Measurements from ENCODE around the gene SHROOM2.
"Not testable (repeated sequence)": the region's sequence is repeated elsewhere in the genome, so short reads cannot be mapped to it uniquely, and the experiment has no call there.

DNA sequence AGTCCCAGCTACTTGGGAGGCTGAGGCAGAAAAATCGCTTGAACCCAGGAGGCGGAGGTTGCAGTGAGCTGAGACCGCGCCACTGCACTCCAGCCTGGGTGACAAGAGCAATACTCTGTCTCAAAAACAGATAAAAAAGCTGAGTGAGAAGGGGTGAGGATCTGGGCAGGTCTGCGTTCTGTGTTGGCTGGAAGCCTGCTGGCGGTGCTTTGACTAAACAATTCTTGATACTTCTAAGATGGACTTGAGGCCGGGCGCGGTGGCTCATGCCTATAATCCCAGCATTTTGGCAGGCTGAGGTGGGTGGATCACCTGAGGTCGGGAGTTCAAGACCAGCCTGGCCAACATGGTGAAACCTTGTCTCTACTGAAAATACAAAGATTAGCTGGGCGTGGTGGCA is 72.5 kb downstream of the SHROOM2 start:
- TF ChIP-seq, protein P1, sequence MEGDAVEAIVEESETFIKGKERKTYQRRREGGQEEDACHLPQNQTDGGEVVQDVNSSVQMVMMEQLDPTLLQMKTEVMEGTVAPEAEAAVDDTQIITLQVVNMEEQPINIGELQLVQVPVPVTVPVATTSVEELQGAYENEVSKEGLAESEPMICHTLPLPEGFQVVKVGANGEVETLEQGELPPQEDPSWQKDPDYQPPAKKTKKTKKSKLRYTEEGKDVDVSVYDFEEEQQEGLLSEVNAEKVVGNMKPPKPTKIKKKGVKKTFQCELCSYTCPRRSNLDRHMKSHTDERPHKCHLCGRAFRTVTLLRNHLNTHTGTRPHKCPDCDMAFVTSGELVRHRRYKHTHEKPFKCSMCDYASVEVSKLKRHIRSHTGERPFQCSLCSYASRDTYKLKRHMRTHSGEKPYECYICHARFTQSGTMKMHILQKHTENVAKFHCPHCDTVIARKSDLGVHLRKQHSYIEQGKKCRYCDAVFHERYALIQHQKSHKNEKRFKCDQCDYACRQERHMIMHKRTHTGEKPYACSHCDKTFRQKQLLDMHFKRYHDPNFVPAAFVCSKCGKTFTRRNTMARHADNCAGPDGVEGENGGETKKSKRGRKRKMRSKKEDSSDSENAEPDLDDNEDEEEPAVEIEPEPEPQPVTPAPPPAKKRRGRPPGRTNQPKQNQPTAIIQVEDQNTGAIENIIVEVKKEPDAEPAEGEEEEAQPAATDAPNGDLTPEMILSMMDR (IDR thresholded peaks at IDR 0.05 in 2 of 3, conservative IDR thresholded peaks at IDR 0.05 in 1 of 3; ENCODE audit: borderline replicate concordance in 1 of 3, insufficient read depth in 1 of 3, low read depth in 2 of 3, low read length in 2 of 3): not testable (repeated sequence)
- TF ChIP-seq POLR2A (IDR thresholded peaks at IDR 0.05; ENCODE audit: borderline replicate concordance, extremely low read depth, insufficient read depth, insufficient read length); EZH2 (IDR thresholded peaks at IDR 0.05); POLR2AphosphoS5 (IDR thresholded peaks at IDR 0.05; ENCODE audit: low read depth, low read length); YY1 (IDR thresholded peaks at IDR 0.05; ENCODE audit: extremely low read depth, insufficient replicate concordance, low read depth, low read length); ELF1 (IDR thresholded peaks at IDR 0.05; ENCODE audit: borderline replicate concordance, low read depth); JUND (IDR thresholded peaks at IDR 0.05); EZH2phosphoT487 (IDR thresholded peaks at IDR 0.05; ENCODE audit: borderline replicate concordance); SIN3A (IDR thresholded peaks at IDR 0.05; ENCODE audit: low read depth): not testable (repeated sequence)
- TF ChIP-seq, protein P2, sequence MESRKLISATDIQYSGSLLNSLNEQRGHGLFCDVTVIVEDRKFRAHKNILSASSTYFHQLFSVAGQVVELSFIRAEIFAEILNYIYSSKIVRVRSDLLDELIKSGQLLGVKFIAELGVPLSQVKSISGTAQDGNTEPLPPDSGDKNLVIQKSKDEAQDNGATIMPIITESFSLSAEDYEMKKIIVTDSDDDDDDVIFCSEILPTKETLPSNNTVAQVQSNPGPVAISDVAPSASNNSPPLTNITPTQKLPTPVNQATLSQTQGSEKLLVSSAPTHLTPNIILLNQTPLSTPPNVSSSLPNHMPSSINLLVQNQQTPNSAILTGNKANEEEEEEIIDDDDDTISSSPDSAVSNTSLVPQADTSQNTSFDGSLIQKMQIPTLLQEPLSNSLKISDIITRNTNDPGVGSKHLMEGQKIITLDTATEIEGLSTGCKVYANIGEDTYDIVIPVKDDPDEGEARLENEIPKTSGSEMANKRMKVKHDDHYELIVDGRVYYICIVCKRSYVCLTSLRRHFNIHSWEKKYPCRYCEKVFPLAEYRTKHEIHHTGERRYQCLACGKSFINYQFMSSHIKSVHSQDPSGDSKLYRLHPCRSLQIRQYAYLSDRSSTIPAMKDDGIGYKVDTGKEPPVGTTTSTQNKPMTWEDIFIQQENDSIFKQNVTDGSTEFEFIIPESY (IDR thresholded peaks at IDR 0.05; ENCODE audit: extremely low read depth, insufficient replicate concordance, low read length): not testable (repeated sequence)
- TF ChIP-seq, protein P3, sequence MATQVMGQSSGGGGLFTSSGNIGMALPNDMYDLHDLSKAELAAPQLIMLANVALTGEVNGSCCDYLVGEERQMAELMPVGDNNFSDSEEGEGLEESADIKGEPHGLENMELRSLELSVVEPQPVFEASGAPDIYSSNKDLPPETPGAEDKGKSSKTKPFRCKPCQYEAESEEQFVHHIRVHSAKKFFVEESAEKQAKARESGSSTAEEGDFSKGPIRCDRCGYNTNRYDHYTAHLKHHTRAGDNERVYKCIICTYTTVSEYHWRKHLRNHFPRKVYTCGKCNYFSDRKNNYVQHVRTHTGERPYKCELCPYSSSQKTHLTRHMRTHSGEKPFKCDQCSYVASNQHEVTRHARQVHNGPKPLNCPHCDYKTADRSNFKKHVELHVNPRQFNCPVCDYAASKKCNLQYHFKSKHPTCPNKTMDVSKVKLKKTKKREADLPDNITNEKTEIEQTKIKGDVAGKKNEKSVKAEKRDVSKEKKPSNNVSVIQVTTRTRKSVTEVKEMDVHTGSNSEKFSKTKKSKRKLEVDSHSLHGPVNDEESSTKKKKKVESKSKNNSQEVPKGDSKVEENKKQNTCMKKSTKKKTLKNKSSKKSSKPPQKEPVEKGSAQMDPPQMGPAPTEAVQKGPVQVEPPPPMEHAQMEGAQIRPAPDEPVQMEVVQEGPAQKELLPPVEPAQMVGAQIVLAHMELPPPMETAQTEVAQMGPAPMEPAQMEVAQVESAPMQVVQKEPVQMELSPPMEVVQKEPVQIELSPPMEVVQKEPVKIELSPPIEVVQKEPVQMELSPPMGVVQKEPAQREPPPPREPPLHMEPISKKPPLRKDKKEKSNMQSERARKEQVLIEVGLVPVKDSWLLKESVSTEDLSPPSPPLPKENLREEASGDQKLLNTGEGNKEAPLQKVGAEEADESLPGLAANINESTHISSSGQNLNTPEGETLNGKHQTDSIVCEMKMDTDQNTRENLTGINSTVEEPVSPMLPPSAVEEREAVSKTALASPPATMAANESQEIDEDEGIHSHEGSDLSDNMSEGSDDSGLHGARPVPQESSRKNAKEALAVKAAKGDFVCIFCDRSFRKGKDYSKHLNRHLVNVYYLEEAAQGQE (IDR thresholded peaks at IDR 0.05; ENCODE audit: low read depth): not testable (repeated sequence)

All from HCT116 (cell line).